ENCODE data around the gene SLC24A3.

The SLC24A3 gene

GRCh38 chr20:19310541-19310940 is 98.1 kb downstream of the SLC24A3 start:
- no peak for DNase-seq

- DNase-seq = no peak
Observed at GRCh38 chr20:19313342-19314069, 101.1 kb downstream of the SLC24A3 start.

GRCh38 chr20:19314621-19315020 is 102.2 kb downstream of the SLC24A3 start:
- no peak for DNase-seq

GRCh38 chr20:19317237-19318069 is 105.0 kb downstream of the SLC24A3 start:
- no peak for DNase-seq

GRCh38 chr20:19318610-19319009 is 106.2 kb downstream of the SLC24A3 start:
- DNase-seq = no peak

- DNase-seq = no peak
Observed at GRCh38 chr20:19320005-19320404, 107.6 kb downstream of the SLC24A3 start.

- no peak for DNase-seq
Observed at GRCh38 chr20:19321176-19321575, 108.7 kb downstream of the SLC24A3 start.

GRCh38 chr20:19322061-19322985 is 109.9 kb downstream of the SLC24A3 start:
- no peak for DNase-seq

GRCh38 chr20:19327401-19327800 is 115.0 kb downstream of the SLC24A3 start:
- no peak for DNase-seq

GRCh38 chr20:19328676-19329075 is 116.2 kb downstream of the SLC24A3 start:
- no peak for DNase-seq

- no peak for DNase-seq
Observed at GRCh38 chr20:19330038-19330437, 117.6 kb downstream of the SLC24A3 start.

- DNase-seq = no peak
Observed at GRCh38 chr20:19330731-19331130, 118.3 kb downstream of the SLC24A3 start.

- no peak for DNase-seq
Observed at GRCh38 chr20:19333563-19333962, 121.1 kb downstream of the SLC24A3 start.

GRCh38 chr20:19335341-19335740 is 122.9 kb downstream of the SLC24A3 start:
- DNase-seq = no peak

- no peak for DNase-seq
Observed at GRCh38 chr20:19335916-19336315, 123.5 kb downstream of the SLC24A3 start.

- no peak for DNase-seq
Observed at GRCh38 chr20:19336631-19337030, 124.2 kb downstream of the SLC24A3 start.

- no peak for DNase-seq
Observed at GRCh38 chr20:19338380-19338779, 125.9 kb downstream of the SLC24A3 start.

- no peak for DNase-seq
Observed at GRCh38 chr20:19338960-19339359, 126.5 kb downstream of the SLC24A3 start.

- no peak for DNase-seq
Observed at GRCh38 chr20:19341348-19342053, 129.1 kb downstream of the SLC24A3 start.

- DNase-seq = no peak
Observed at GRCh38 chr20:19344341-19344740, 131.9 kb downstream of the SLC24A3 start.

GRCh38 chr20:19347943-19348456 is 135.6 kb downstream of the SLC24A3 start:
- DNase-seq = no peak

GRCh38 chr20:19348582-19348981 is 136.1 kb downstream of the SLC24A3 start:
- DNase-seq = no peak
